Uterus (tissue), 4 donors: ENCODE results near the gene NXPH1. TPM values are rescaled to one million over a fixed set of nuclear protein-coding genes. Genes with fewer than 3 reads are reported as not detected.

ENCODE experiments used
- DNase-seq, 2 donors: peaks; one replicate each; pipeline ENCODE4 v3.0.0-alpha.2; 2019 to 2020
- H3K27ac ChIP-seq, 2 donors: fragments of 200-600 bp; sonication (generic); 1 replicate in 1 of 2; 2 replicates in 1 of 2; pipeline ENCODE4 v1.5.1; 2016 to 2018
- H3K27me3 ChIP-seq, 2 donors: fragments of 200-600 bp; sonication (generic); one replicate each; pipeline ENCODE4 v1.5.1; 2018 to 2019; ENCODE audit warnings: control low read depth in 1 of 2
- H3K36me3 ChIP-seq, 2 donors: fragments of 200-600 bp; sonication (generic); one replicate each; pipeline ENCODE4 v1.5.1; 2019; ENCODE audit warnings: control low read depth in 1 of 2
- H3K4me1 ChIP-seq, 2 donors: fragments of 200-600 bp; sonication (generic); one replicate each; pipeline ENCODE4 v1.5.1; 2018 to 2019; ENCODE audit warnings: control low read depth in 1 of 2
- H3K4me3 ChIP-seq, 2 donors: fragments of 200-600 bp; sonication (generic); 1 replicate in 1 of 2; 2 replicates in 1 of 2; pipeline ENCODE4 v1.5.1; 2018 to 2019; ENCODE audit warnings: mild to moderate bottlenecking in 1 of 2
- H3K9me3 ChIP-seq, 2 donors: fragments of 200-600 bp; sonication (generic); one replicate each; pipeline ENCODE4 v1.5.1; 2019; ENCODE audit warnings: control low read depth in 1 of 2
- POLR2A ChIP-seq, 2 donors: fragments of 450-650 bp; IDR thresholded peaks; one replicate each; pipeline ENCODE4 v1.6.1; 2016; ENCODE audit warnings: antibody characterized with exemption in 2 of 2, mild to moderate bottlenecking in 1 of 2, moderate library complexity in 1 of 2
- intact Hi-C: fragments of 100-400 bp; cut with DNase I; formaldehyde crosslinking; loops from one replicate; pipeline ENCODE4 v1.15.1; 2023; ENCODE audit warnings: low total_unique reads
- total RNA-seq, 4 donors: library from RNA; depleted of rRNA in 3 of 4; stranded (reverse); fragments of >200 nt in 3 of 4; gene quantifications; one replicate each; pipeline versions ENCODE4 v1.1.0 to v1.2.4, GENCODE V29; 2014 to 2023
- TF ChIP-seq, protein P1 (sequence below), 4 experiments: fragments of 200-600 bp in 2 of 4; fragments of 450-650 bp in 2 of 4; sonication (generic) in 2 of 4; IDR thresholded peaks; one replicate each; pipeline ENCODE4 v1.5.1; 2016 to 2019; ENCODE audit warnings: antibody characterized with exemption in 4 of 4, mild to moderate bottlenecking in 2 of 4, moderate library complexity in 1 of 4
- donor health status: DM: yes; HTN: yes; CAD: no.

The NXPH1 gene
- total RNA-seq, 4 donors from 2014 or later = 0.28 TPM; not detected in 3

DNA sequence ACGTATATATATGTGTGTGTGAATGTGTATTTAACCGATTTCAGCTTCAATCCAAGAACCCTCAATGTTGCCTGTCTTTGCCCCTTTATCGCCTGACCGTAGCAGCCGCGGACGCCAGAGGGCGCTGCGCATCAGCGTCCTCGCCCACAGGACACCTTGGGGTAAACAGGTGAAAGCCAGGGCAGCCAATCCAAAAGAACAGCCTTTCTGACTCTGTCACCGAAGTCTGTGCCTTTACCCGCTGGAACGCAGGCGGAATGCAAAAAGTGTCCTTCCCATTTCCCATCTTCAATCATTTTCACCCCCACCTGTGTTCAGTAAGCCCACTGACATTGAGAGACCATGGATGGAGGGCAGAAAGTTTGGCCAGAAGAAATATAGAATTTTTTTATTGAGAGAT lies 3.6 kb downstream of the NXPH1 start:
- Histone ChIP-seq H3K27ac (no peak overlapping the region), H3K36me3 (no peaks in the 10 kb centered on the region), H3K4me3 (no peak overlapping the region), H3K4me1 (no peaks in the 10 kb centered on the region), H3K27me3 (peaks cover 2 to 77% of the 10 kb centered on the region in 2 donors), H3K9me3 (no peaks in the 10 kb centered on the region)
- TF ChIP-seq, protein P1, sequence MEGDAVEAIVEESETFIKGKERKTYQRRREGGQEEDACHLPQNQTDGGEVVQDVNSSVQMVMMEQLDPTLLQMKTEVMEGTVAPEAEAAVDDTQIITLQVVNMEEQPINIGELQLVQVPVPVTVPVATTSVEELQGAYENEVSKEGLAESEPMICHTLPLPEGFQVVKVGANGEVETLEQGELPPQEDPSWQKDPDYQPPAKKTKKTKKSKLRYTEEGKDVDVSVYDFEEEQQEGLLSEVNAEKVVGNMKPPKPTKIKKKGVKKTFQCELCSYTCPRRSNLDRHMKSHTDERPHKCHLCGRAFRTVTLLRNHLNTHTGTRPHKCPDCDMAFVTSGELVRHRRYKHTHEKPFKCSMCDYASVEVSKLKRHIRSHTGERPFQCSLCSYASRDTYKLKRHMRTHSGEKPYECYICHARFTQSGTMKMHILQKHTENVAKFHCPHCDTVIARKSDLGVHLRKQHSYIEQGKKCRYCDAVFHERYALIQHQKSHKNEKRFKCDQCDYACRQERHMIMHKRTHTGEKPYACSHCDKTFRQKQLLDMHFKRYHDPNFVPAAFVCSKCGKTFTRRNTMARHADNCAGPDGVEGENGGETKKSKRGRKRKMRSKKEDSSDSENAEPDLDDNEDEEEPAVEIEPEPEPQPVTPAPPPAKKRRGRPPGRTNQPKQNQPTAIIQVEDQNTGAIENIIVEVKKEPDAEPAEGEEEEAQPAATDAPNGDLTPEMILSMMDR (IDR thresholded peaks at IDR 0.05) = no peak
- TF ChIP-seq POLR2A (IDR thresholded peaks at IDR 0.05) = no peak
- intact Hi-C loops = no loop called here
- DNase-seq = no peak

GRCh38 chr7:8437606-8438005 lies 4.2 kb downstream of the NXPH1 start:
- H3K27me3 ChIP-seq = peaks cover 4 to 77% of the 10 kb centered on the region in 2 donors
- intact Hi-C loops = no loop called here
- no peak overlapping the region for H3K4me3 ChIP-seq
- H3K27ac ChIP-seq = no peak overlapping the region
- no peaks in the 10 kb centered on the region for H3K36me3 ChIP-seq
- no peak for DNase-seq
- TF ChIP-seq POLR2A (IDR thresholded peaks at IDR 0.05) = no peak
- TF ChIP-seq, protein P1 (IDR thresholded peaks at IDR 0.05) = no peak
- no peaks in the 10 kb centered on the region for H3K4me1 ChIP-seq
- no peaks in the 10 kb centered on the region for H3K9me3 ChIP-seq

GRCh38 chr7:8440670-8441069 lies 7.3 kb downstream of the NXPH1 start:
- Histone ChIP-seq H3K9me3 (no peaks in the 10 kb centered on the region), H3K4me1 (no peaks in the 10 kb centered on the region), H3K36me3 (no peaks in the 10 kb centered on the region), H3K27ac (no peak overlapping the region), H3K27me3 (peaks cover 12 to 70% of the 10 kb centered on the region in 2 donors), H3K4me3 (no peak overlapping the region)
- no peak for DNase-seq
- TF ChIP-seq, protein P1 (IDR thresholded peaks at IDR 0.05) = no peak
- TF ChIP-seq POLR2A (IDR thresholded peaks at IDR 0.05) = no peak
- intact Hi-C loops = no loop called here

- no peak overlapping the region for H3K27ac ChIP-seq
- peaks cover 12 to 63% of the 10 kb centered on the region in 2 donors for H3K27me3 ChIP-seq
- intact Hi-C loops = no loop called here
- TF ChIP-seq, protein P1 (IDR thresholded peaks at IDR 0.05) = no peak
- no peak for TF ChIP-seq POLR2A (IDR thresholded peaks at IDR 0.05)
- H3K4me3 ChIP-seq = no peak overlapping the region
- DNase-seq = no peak
- H3K4me1 ChIP-seq = no peaks in the 10 kb centered on the region
- no peaks in the 10 kb centered on the region for H3K9me3 ChIP-seq
- no peaks in the 10 kb centered on the region for H3K36me3 ChIP-seq
Observed at GRCh38 chr7:8441106-8441965, 7.9 kb downstream of the NXPH1 start.

GRCh38 chr7:8442051-8442813 lies 8.8 kb downstream of the NXPH1 start:
- Histone ChIP-seq H3K4me3 (no peak overlapping the region), H3K9me3 (no peaks in the 10 kb centered on the region), H3K27me3 (peaks cover 12 to 54% of the 10 kb centered on the region in 2 donors), H3K4me1 (no peaks in the 10 kb centered on the region), H3K36me3 (no peaks in the 10 kb centered on the region), H3K27ac (no peak overlapping the region)
- intact Hi-C loops = no loop called here
- DNase-seq = no peak
- no peak for TF ChIP-seq POLR2A (IDR thresholded peaks at IDR 0.05)
- TF ChIP-seq, protein P1 (IDR thresholded peaks at IDR 0.05) = no peak
